ENCODE measurements around the gene C1orf115. TPM values are rescaled to one million over a fixed set of nuclear protein-coding genes. Genes with fewer than 3 reads are reported as not detected.
A peak's percentile ranks its signal among the peaks of the same experiment; 100 is the strongest.
"Not testable (repeated sequence)": the region's sequence is repeated elsewhere in the genome, so short reads cannot be mapped to it uniquely, and the experiment has no call there.

C1orf115 gene
- total RNA-seq, 1 donor from 2014 or later, result 1.3 TPM

GRCh38 chr1:220732621-220733020 lies 42.5 kb downstream of the C1orf115 start:
- DNase-seq (ENCODE audit: low read depth) (no peak), FAIRE-seq (no peak)
- H3K27me3 ChIP-seq (ENCODE audit: control insufficient read depth, insufficient read depth, low read length), result no peaks in the 10 kb centered on the region
- no peak overlapping the region for H3K4me3 ChIP-seq (ENCODE audit: low read depth, low read length)
- no peak for TF ChIP-seq CTCF (IDR thresholded peaks at IDR 0.05; ENCODE audit: insufficient read depth, low read length, severe bottlenecking)
- no peaks in the 10 kb centered on the region for H3K36me3 ChIP-seq (ENCODE audit: control insufficient read depth, insufficient read depth, low read length)

DNA sequence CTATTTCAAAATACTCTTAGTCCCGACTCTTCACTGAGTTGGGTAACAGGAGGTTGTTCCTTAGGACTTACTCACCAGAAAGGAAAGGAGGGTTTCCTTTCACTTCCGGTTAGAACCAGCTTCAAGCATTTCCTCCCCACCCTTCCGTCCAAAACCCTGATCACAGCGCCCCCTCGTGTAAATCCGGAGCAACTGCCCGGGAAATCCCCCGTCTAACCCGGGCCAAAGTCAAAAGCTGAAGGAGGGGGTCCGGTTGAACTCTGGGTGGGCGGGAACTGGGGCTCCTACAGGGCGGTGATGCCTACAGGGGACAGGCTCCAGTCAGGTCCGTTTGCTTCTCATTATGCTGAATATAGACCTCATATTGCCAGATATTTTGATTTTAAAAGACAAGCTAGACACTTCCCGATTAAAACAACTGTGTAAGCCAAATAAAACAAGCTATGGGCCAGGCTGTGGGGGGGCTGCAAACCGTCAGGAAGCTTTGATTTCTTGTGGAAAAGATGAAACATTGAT lies 43.0 kb downstream of the C1orf115 start:
- FAIRE-seq (peak; percentile 98), DNase-seq (ENCODE audit: low read depth) (peak; percentile 94)
- TF ChIP-seq CTCF (IDR thresholded peaks at IDR 0.05; ENCODE audit: insufficient read depth, low read length, severe bottlenecking), result peak; percentile 88
- Histone ChIP-seq H3K27me3 (ENCODE audit: control insufficient read depth, insufficient read depth, low read length) (no peaks in the 10 kb centered on the region), H3K36me3 (ENCODE audit: control insufficient read depth, insufficient read depth, low read length) (no peaks in the 10 kb centered on the region), H3K4me3 (ENCODE audit: low read depth, low read length) (peak overlapping the region; percentile 11)

DNA sequence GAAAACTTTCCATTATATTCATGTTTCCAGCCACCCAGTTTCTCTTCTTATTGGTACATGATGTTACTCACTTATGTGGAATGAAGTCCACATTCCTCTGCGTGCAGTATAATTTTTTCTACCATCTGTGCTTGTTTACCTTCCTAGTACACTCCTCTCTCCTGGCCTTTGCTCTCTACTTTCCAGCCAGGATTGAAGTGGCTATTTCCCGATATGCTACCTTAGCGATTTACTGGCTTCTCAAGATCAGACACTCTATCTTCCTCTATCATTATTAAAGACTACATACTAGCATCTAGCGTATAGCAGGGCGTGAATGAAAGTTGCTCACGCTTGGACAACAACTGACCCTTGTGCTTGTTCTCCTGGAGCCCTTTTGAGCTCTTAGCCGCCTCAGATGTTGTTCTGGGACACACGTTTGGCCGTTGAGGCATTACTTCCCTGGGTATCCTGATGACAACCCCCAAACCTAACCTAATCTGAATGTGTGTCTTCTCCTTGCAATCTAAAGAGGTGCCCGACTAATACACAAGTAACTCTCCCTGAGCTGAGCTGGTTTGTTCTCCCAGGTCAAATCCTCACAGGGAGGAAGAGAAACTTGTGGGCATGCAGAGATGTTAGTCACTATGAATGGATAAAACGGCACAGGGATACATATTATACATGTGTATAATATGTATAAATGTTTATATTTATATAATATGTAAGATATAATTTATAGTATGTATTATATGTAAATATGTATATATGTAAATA lies 44.6 kb downstream of the C1orf115 start:
- no peaks in the 10 kb centered on the region for H3K36me3 ChIP-seq (ENCODE audit: control insufficient read depth, insufficient read depth, low read length)
- DNase-seq (ENCODE audit: low read depth) (peak; percentile 76), FAIRE-seq (no peak)
- no peaks in the 10 kb centered on the region for H3K27me3 ChIP-seq (ENCODE audit: control insufficient read depth, insufficient read depth, low read length)
- H3K4me3 ChIP-seq (ENCODE audit: low read depth, low read length), result no peak overlapping the region
- TF ChIP-seq CTCF (IDR thresholded peaks at IDR 0.05; ENCODE audit: insufficient read depth, low read length, severe bottlenecking), result no peak

- H3K27me3 ChIP-seq (ENCODE audit: control insufficient read depth, insufficient read depth, low read length); DNase-seq (ENCODE audit: low read depth); H3K36me3 ChIP-seq (ENCODE audit: control insufficient read depth, insufficient read depth, low read length); H3K4me3 ChIP-seq (ENCODE audit: low read depth, low read length); FAIRE-seq: not testable (repeated sequence)
These were observed 46.1 kb downstream of the C1orf115 start for GRCh38 chr1:220736283-220736682.

GRCh38 chr1:220741349-220741748 lies 51.2 kb downstream of the C1orf115 start:
- FAIRE-seq (no peak), DNase-seq (ENCODE audit: low read depth) (no peak)
- H3K36me3 ChIP-seq (ENCODE audit: control insufficient read depth, insufficient read depth, low read length), result no peaks in the 10 kb centered on the region
- H3K4me3 ChIP-seq (ENCODE audit: low read depth, low read length), result no peak overlapping the region
- H3K27me3 ChIP-seq (ENCODE audit: control insufficient read depth, insufficient read depth, low read length), result no peaks in the 10 kb centered on the region
- no peak for TF ChIP-seq CTCF (IDR thresholded peaks at IDR 0.05; ENCODE audit: insufficient read depth, low read length, severe bottlenecking)

DNA sequence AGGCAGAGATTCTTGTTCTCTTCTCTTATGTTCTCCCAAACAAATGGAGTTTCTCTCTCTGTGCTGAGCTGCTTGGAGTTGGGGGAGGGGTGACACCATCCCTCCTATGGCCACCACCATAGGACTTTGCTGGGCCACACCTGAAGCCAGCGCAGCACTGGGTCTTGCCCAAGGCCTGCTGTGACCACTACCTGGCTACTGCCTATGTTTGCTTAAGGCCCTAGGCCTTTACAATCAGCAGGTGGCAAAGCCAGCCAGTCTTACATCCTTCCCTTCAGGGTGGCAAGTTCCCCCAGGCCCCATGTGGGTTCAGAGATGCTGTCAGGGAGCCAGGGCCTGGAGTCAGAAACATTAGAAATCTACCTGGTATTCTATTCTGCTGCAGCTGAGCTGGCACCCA lies 51.7 kb downstream of the C1orf115 start:
- no peak for FAIRE-seq
- Histone ChIP-seq H3K4me3 (ENCODE audit: low read depth, low read length) (no peak overlapping the region), H3K36me3 (ENCODE audit: control insufficient read depth, insufficient read depth, low read length) (no peaks in the 10 kb centered on the region), H3K27me3 (ENCODE audit: control insufficient read depth, insufficient read depth, low read length) (no peaks in the 10 kb centered on the region)
- DNase-seq (ENCODE audit: low read depth), result no peak
- TF ChIP-seq CTCF (IDR thresholded peaks at IDR 0.05; ENCODE audit: insufficient read depth, low read length, severe bottlenecking), result no peak
